Activated CD4-positive, alpha-beta T cell treated with anti-CD3 and anti-CD28 coated beads, Interleukin-2, amount 50 U/mL, for 16 hours (primary cell): ENCODE results near the gene MROH2A.

Experiments
- DNase-seq: peaks from one replicate; pipeline ENCODE4 v3.0.0-alpha.2; 2020

Gene MROH2A

GRCh38 chr2:233819884-233820773, 42.0 kb downstream of the MROH2A start:
- DNase-seq, result no peak

- no peak for DNase-seq
Measured at GRCh38 chr2:233820774-233821105, 42.6 kb downstream of the MROH2A start.

- no peak for DNase-seq
Measured at GRCh38 chr2:233821196-233821595, 43.1 kb downstream of the MROH2A start.

- no peak for DNase-seq
Measured at GRCh38 chr2:233821709-233822100, 43.6 kb downstream of the MROH2A start.

GRCh38 chr2:233822101-233822771, 44.1 kb downstream of the MROH2A start:
- no peak for DNase-seq

- DNase-seq, result no peak
Measured at GRCh38 chr2:233822781-233823730, 44.9 kb downstream of the MROH2A start.

GRCh38 chr2:233823731-233824121, 45.6 kb downstream of the MROH2A start:
- DNase-seq, result no peak

- DNase-seq, result no peak
Measured at GRCh38 chr2:233824373-233824772, 46.2 kb downstream of the MROH2A start.

GRCh38 chr2:233828546-233829192, 50.5 kb downstream of the MROH2A start:
- no peak for DNase-seq

- no peak for DNase-seq
Measured at GRCh38 chr2:233829193-233830110, 51.3 kb downstream of the MROH2A start.

GRCh38 chr2:233830111-233830802, 52.1 kb downstream of the MROH2A start:
- no peak for DNase-seq

- DNase-seq, result no peak
Measured at GRCh38 chr2:233831011-233831721, 53.0 kb downstream of the MROH2A start.

GRCh38 chr2:233831861-233832260, 53.7 kb downstream of the MROH2A start:
- no peak for DNase-seq

GRCh38 chr2:233832414-233832813, 54.3 kb downstream of the MROH2A start:
- no peak for DNase-seq

GRCh38 chr2:233832869-233833311, 54.8 kb downstream of the MROH2A start:
- DNase-seq, result no peak

GRCh38 chr2:233833345-233833744, 55.2 kb downstream of the MROH2A start:
- DNase-seq, result no peak

- no peak for DNase-seq
Measured at GRCh38 chr2:233835230-233836186, 57.4 kb downstream of the MROH2A start.

GRCh38 chr2:233836359-233836758, 58.2 kb downstream of the MROH2A start:
- DNase-seq, result no peak

- no peak for DNase-seq
Measured at GRCh38 chr2:233837694-233838229, 59.6 kb downstream of the MROH2A start.
